Bronchial epithelial cell (primary cell): ENCODE results near the gene HMX1. TPM values are rescaled to one million over a fixed set of nuclear protein-coding genes. Genes with fewer than 3 reads are reported as not detected.

Experiments used
- DNase-seq: peaks from one replicate; pipeline ENCODE4 v3.0.0-alpha.2; 2010; ENCODE audit warnings: low read depth
- FAIRE-seq: peaks from 2 replicates; lab custom pipeline; 2011; peaks lifted over from hg19 to GRCh38; lab: Jason Lieb, UNC
- H3K27me3 ChIP-seq: 2 replicates; pipeline ENCODE4 v1.5.1; 2011; ENCODE audit warnings: low read length; ENCODE audit not compliant: control insufficient read depth, insufficient read depth
- H3K36me3 ChIP-seq: 2 replicates; pipeline ENCODE4 v1.5.1; 2011; ENCODE audit warnings: low read length; ENCODE audit not compliant: control insufficient read depth, insufficient read depth
- H3K4me3 ChIP-seq: 2 replicates; pipeline ENCODE4 v1.5.1; 2011; ENCODE audit warnings: mild to moderate bottlenecking, low read depth, low read length, control low read depth
- total RNA-seq: library from RNA; depleted of rRNA; stranded (reverse); fragments of >200 nt; gene quantifications from 2 replicates; pipeline ENCODE4 v1.2.1, GENCODE V29; 2014
- TF ChIP-seq, protein P1 (sequence below): IDR thresholded peaks from 2 replicates; pipeline ENCODE4 v1.5.1; 2011; ENCODE audit warnings: mild to moderate bottlenecking, moderate library complexity, low read length, control low read depth, inconsistent platforms; ENCODE audit not compliant: insufficient read depth, severe bottlenecking

The HMX1 gene
- total RNA-seq, 1 donor from 2014 or later, result not detected

DNA sequence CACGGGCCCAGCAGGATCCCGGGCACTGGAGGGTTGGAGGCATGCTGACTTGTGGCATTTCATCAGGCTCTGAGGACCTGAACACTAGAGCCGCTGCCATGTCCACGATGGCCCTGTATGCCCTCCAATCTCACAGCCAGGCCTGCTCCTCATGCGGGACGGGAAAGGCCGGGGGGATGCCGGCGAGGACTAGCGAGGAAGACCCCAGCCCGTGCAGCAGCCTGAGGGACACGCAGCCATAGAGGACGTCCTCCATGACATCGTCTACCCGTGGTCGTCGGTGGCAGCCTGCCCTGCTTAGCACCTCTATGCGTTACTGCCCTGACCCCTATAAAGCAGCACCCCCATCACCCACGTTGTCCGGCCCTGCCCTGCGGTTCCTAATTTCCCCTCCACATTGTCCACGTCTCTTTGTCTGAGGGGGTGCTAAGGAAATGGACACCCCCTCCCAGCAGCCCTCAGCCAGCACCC is 32.6 kb downstream of the HMX1 start:
- Histone ChIP-seq H3K27me3 (no peaks in the 10 kb centered on the region), H3K4me3 (no peak overlapping the region), H3K36me3 (no peaks in the 10 kb centered on the region)
- DNase-seq, result no peak
- TF ChIP-seq, protein P1, sequence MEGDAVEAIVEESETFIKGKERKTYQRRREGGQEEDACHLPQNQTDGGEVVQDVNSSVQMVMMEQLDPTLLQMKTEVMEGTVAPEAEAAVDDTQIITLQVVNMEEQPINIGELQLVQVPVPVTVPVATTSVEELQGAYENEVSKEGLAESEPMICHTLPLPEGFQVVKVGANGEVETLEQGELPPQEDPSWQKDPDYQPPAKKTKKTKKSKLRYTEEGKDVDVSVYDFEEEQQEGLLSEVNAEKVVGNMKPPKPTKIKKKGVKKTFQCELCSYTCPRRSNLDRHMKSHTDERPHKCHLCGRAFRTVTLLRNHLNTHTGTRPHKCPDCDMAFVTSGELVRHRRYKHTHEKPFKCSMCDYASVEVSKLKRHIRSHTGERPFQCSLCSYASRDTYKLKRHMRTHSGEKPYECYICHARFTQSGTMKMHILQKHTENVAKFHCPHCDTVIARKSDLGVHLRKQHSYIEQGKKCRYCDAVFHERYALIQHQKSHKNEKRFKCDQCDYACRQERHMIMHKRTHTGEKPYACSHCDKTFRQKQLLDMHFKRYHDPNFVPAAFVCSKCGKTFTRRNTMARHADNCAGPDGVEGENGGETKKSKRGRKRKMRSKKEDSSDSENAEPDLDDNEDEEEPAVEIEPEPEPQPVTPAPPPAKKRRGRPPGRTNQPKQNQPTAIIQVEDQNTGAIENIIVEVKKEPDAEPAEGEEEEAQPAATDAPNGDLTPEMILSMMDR, result no peak
- FAIRE-seq, result no peak

DNA sequence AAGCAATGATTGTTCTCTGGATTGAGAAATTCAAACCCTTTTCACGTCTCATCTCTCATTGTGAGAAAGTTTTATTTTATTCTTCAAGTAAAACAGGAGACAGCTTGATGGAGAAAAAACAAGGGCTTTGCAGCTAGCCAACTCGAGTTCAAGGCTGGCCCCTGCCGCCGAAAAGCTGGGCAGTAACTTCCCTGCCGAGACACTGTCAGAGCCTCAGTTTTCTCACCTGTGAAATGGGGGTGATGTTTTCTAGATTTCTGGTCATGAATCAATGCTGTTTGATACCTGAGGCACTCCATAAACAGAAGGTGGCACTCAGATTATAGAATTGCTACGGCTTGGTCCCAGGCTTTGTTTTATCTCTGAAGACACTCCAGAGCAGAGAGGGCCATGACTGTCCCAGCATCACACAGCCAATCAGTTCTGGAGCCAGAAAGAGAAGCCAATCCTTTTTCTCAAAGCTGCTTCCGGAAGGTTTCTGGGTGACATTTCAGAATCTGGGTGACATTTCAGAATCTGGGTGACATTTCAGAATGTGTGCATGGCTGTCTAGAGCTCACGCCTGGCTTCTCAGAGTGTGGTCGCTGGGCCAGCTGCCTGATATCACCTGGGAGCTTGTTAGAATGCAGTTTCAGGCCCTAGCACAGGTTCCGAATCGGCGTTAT is 33.2 kb downstream of the HMX1 start:
- no peak for DNase-seq
- H3K27me3 ChIP-seq, result no peaks in the 10 kb centered on the region
- TF ChIP-seq, protein P1, result no peak
- no peaks in the 10 kb centered on the region for H3K36me3 ChIP-seq
- no peak overlapping the region for H3K4me3 ChIP-seq
- FAIRE-seq, result no peak

DNA sequence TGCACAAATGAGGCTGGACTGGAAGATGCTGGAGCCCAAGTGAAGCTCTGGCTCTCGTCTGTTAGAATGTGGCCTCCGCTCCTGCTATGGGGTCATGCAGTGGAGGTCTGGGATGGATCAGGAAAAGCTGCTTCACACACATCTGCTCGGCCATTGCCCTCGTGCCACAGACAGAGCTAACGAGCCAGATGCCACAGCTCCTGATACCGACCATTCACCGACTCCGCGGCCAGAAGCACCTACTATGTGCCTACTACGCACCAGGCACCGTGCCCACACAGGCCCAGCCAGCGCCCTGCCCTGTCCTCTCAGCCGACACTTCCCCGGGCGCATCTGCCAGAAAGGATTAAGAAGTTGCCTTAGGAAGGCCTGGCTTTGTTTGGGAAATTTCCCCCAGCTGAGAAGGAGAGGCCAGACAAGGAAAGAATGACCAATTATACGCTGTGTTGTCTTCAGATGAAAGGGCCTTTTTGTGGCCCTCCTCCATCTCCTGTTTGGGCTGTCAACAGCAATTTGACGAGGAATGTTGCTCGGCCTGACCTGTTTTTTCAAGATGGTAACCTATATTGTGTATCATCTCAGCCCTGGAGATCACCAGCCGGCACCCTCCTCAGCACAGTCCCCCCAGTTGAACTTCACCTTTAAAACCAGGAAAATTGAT is 34.3 kb downstream of the HMX1 start:
- no peak for DNase-seq

DNA sequence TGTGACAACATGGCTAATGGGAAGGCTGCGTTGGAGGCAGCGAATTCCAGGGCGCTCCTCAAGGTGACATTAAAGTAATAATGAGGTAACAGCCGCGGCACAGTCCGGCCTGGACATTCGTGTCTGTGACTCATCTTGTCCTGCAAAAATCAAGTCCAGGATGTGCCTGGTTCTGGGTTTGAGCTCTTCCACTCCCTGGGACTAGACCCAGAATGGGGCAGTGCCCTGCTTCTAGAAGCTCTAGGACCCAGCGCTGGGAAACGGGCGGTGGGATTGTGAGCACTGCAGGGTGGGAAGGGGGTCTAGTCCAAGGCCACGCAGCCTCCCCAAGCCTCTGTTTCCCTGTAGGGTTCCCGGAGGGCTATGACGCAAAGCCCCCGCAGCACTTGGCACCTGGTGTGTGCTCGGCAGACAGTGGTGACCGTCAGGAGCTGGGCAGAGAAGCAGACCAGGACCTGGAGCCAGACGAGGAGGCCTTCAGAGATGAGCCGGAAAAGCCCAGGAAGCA is 34.9 kb downstream of the HMX1 start:
- DNase-seq (no peak), FAIRE-seq (no peak)
- H3K36me3 ChIP-seq, result no peaks in the 10 kb centered on the region
- H3K4me3 ChIP-seq, result no peak overlapping the region
- H3K27me3 ChIP-seq, result no peaks in the 10 kb centered on the region
- TF ChIP-seq, protein P1, result no peak

More for the DNA sequence above, 34.3 kb downstream of the HMX1 start:
- no peaks in the 10 kb centered on the region for H3K27me3 ChIP-seq
- TF ChIP-seq, protein P1, result no peak
- no peaks in the 10 kb centered on the region for H3K36me3 ChIP-seq
- no peak overlapping the region for H3K4me3 ChIP-seq
- FAIRE-seq, result no peak

DNA sequence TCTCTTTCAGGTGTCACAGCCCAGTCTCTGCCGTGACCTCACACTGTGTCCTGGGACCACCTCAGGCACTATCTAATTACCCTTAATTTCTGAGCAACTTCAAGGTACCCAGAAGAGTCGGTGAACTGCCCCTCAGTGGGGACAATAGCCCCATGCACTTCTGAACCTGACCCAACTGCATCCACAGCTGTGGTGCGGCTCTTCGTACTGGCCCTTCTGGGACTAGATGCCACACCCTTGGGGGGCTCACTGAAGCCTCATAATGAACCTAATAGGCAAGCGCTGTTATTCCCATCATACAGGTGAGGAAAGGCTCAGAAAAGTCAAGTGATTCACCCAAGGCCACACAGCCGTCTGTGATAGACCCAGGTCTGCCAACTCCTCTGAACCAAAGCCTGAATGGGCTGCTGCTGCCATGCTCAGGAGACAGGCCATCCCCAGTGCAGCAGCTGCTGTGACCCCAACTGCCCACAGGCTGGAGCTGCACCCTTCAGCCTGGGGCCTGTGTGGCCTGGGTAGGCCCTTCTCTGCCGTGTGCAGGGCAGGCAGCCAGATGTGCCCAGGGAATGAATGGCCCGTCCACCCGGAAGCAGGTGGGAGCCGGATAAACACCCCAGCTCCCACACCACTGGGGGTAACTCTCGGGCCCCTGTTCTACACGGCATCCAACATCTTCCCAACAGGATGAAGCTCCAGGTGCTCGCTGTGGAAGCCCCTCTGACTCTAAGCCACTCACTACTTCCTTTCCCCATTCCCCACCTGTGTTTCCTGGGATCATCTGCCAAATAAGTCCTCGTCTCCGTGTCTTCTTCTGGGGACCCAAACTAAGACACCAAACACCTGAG is 35.9 kb downstream of the HMX1 start:
- no peak for FAIRE-seq
- no peaks in the 10 kb centered on the region for H3K36me3 ChIP-seq
- TF ChIP-seq, protein P1, result no peak
- H3K27me3 ChIP-seq, result no peaks in the 10 kb centered on the region
- no peak overlapping the region for H3K4me3 ChIP-seq
- DNase-seq, result no peak
